Mammary epithelial cell (primary cell): ENCODE data around the gene RNF224.

Source experiments
- CTCF ChIP-seq, 2 donors: IDR thresholded peaks in 1 of 2; conservative IDR thresholded peaks in 1 of 2; 2 replicates each; pipeline ENCODE4 v1.5.1; 2011 to 2012; ENCODE audit warnings: inconsistent platforms in 2 of 2, low read length in 2 of 2, mild to moderate bottlenecking in 2 of 2, control low read depth in 1 of 2, low read depth in 1 of 2; ENCODE audit not compliant: insufficient read depth in 1 of 2; ENCODE audit errors: extremely low read depth in 1 of 2
- EZH2 ChIP-seq: IDR thresholded peaks from 2 replicates; pipeline ENCODE4 v1.6.1; 2012; ENCODE audit warnings: low read length, inconsistent platforms, borderline replicate concordance

- no peak for TF ChIP-seq CTCF (conservative IDR thresholded peaks at IDR 0.05 in 1 of 2, IDR thresholded peaks at IDR 0.05 in 1 of 2; ENCODE audit: extremely low read depth in 1 of 2, insufficient read depth in 1 of 2, low read depth in 1 of 2, low read length in 2 of 2)
- no peak for TF ChIP-seq EZH2
Observed at GRCh38 chr9:137192859-137193258, 34.4 kb upstream of the RNF224 start.
